ENCODE results near the gene C14orf93.

C14orf93 gene

DNA sequence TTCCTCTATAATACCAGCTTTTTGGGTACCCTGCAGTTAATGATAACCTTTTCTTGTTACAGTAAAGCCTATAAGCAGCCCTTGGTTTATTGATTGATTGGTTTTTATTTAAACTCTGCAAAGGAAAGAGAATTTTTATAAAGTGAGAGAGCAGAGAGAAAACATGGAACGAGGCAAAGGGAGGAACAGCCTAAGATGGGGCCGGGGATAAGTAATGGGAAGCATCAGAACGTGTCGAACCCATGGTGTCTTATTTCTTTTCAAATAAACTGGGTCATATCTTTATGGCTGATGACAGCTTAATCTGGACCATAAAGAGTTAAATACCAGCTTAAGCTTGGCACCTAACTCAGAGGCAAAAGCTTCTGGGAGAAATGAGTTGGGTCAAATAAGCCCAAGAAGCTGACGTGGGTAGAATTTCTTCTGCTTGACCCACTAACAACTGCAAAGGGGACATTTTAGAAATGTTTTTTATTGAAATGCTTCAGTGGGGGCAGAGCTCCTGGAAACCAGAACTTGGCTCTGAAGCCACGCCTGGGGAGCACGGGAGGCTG, 12.0 kb upstream of the C14orf93 start:
- Histone ChIP-seq H3K9me3 (ENCODE audit: control insufficient read depth, insufficient read depth, low read length) (no peaks in the 10 kb centered on the region), H4K20me1 (ENCODE audit: control insufficient read depth, insufficient read depth, low read depth, low read length) (no peaks in the 10 kb centered on the region), H3K27ac (ENCODE audit: low read depth, low read length) (no peak overlapping the region), H3K79me2 (ENCODE audit: control insufficient read depth, low read length) (no peaks in the 10 kb centered on the region), H3K4me2 (ENCODE audit: low read length) (no peak overlapping the region), H3K9me2 (replicated peaks; ENCODE audit: control insufficient read depth, low read length) (no peaks in the 10 kb centered on the region), H3K36me3 (ENCODE audit: control insufficient read depth, low read length) (peaks cover 14% of the 10 kb centered on the region), H3K4me3 (ENCODE audit: low read length) (no peak overlapping the region), H3K4me1 (ENCODE audit: control insufficient read depth, low read length) (no peaks in the 10 kb centered on the region), H3K27me3 (ENCODE audit: control insufficient read depth, low read length) (no peaks in the 10 kb centered on the region), H3F3A (ENCODE audit: control insufficient read depth, insufficient read depth) (peaks cover 3% of the 10 kb centered on the region)
- no peak for TF ChIP-seq EZH2phosphoT487 (IDR thresholded peaks at IDR 0.05; ENCODE audit: borderline replicate concordance, low read length)
- TF ChIP-seq, protein P1, sequence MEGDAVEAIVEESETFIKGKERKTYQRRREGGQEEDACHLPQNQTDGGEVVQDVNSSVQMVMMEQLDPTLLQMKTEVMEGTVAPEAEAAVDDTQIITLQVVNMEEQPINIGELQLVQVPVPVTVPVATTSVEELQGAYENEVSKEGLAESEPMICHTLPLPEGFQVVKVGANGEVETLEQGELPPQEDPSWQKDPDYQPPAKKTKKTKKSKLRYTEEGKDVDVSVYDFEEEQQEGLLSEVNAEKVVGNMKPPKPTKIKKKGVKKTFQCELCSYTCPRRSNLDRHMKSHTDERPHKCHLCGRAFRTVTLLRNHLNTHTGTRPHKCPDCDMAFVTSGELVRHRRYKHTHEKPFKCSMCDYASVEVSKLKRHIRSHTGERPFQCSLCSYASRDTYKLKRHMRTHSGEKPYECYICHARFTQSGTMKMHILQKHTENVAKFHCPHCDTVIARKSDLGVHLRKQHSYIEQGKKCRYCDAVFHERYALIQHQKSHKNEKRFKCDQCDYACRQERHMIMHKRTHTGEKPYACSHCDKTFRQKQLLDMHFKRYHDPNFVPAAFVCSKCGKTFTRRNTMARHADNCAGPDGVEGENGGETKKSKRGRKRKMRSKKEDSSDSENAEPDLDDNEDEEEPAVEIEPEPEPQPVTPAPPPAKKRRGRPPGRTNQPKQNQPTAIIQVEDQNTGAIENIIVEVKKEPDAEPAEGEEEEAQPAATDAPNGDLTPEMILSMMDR (IDR thresholded peaks at IDR 0.05; ENCODE audit: low read depth, low read length, poor library complexity, severe bottlenecking), result no peak

DNA sequence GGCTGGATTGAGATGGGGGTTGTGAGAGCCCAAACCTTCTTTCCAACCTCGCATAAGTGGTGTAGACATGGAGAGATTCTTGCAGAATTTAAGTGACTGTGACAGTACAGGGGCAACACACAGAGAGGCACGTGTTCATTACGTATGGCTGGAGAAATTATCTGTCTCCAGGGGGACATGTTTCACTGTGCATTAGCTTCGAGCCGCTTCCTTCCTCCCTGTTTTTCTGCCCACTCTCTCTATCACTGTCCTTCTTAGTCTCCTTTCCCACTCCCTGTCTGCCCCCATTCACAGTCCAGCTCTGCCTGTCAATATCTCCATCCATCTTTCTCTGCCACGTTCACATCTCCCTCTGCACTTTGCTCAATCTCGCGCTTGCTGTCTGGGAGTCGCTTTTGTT, 11.5 kb upstream of the C14orf93 start:
- no peak overlapping the region for H3K4me3 ChIP-seq (ENCODE audit: low read length)
- peaks cover 3% of the 10 kb centered on the region for H3F3A ChIP-seq (ENCODE audit: control insufficient read depth, insufficient read depth)
- H3K4me1 ChIP-seq (ENCODE audit: control insufficient read depth, low read length), result no peaks in the 10 kb centered on the region
- no peaks in the 10 kb centered on the region for H3K79me2 ChIP-seq (ENCODE audit: control insufficient read depth, low read length)
- no peaks in the 10 kb centered on the region for H4K20me1 ChIP-seq (ENCODE audit: control insufficient read depth, insufficient read depth, low read depth, low read length)
- TF ChIP-seq, protein P1 (IDR thresholded peaks at IDR 0.05; ENCODE audit: low read depth, low read length, poor library complexity, severe bottlenecking), result no peak
- H3K27ac ChIP-seq (ENCODE audit: low read depth, low read length), result no peak overlapping the region
- H3K9me3 ChIP-seq (ENCODE audit: control insufficient read depth, insufficient read depth, low read length), result no peaks in the 10 kb centered on the region
- H3K4me2 ChIP-seq (ENCODE audit: low read length), result no peak overlapping the region
- H3K36me3 ChIP-seq (ENCODE audit: control insufficient read depth, low read length), result peaks cover 13% of the 10 kb centered on the region
- H3K9me2 ChIP-seq (replicated peaks; ENCODE audit: control insufficient read depth, low read length), result no peaks in the 10 kb centered on the region
- no peaks in the 10 kb centered on the region for H3K27me3 ChIP-seq (ENCODE audit: control insufficient read depth, low read length)

DNA sequence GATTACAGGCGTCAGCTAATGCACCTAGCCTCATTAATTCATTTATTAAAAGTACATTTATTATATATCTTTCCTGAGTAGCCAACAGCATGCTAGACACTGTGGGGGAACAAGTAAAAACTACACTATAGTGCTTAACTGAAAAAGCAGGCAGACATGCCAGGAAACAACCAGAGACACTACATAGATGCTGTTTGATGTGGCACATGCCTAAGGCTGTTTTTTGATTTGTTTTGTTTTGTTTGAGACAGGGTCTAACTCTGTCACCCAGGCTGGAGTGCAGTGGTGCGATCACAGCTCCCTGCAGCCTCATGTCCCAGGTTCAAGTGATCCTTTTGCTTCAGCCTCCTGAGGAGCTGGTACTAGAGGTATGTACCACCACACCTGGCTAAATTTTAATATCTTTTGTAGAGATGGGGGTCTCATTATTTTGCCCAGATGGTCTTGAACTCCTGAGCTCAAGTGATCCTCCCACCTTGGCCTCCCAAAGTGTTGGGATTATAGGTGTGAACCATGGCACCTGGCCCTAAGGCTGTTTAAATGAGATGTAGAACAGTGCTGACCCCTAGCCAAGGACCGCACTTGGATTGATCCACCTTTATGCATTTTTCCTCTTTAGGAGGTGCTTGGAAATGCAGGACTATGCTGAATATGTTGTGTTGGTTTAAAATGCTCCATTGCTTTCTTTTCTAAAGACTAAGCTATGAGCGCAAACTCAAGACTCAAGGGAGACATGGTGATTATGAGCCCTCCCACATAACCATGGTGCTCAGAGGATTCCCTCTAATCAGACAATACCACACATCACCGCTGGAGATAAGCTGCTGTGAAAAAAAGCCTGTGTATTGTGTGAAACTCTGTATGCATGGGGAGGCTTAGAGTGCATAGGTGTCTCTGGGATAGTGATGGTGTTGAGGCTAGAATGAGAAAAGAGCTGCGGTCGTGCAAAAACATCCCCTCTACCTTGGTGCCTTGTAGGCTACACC, 10.5 kb upstream of the C14orf93 start:
- peaks cover 3% of the 10 kb centered on the region for H3K36me3 ChIP-seq (ENCODE audit: control insufficient read depth, low read length)
- H3K27ac ChIP-seq (ENCODE audit: low read depth, low read length), result no peak overlapping the region
- H3F3A ChIP-seq (ENCODE audit: control insufficient read depth, insufficient read depth), result peaks cover 3% of the 10 kb centered on the region
- no peak overlapping the region for H3K4me2 ChIP-seq (ENCODE audit: low read length)
- no peaks in the 10 kb centered on the region for H3K27me3 ChIP-seq (ENCODE audit: control insufficient read depth, low read length)
- H3K9me3 ChIP-seq (ENCODE audit: control insufficient read depth, insufficient read depth, low read length), result no peaks in the 10 kb centered on the region
- no peak overlapping the region for H3K4me3 ChIP-seq (ENCODE audit: low read length)
- no peaks in the 10 kb centered on the region for H3K79me2 ChIP-seq (ENCODE audit: control insufficient read depth, low read length)
- no peaks in the 10 kb centered on the region for H3K4me1 ChIP-seq (ENCODE audit: control insufficient read depth, low read length)
- H3K9me2 ChIP-seq (replicated peaks; ENCODE audit: control insufficient read depth, low read length), result no peaks in the 10 kb centered on the region
- H4K20me1 ChIP-seq (ENCODE audit: control insufficient read depth, insufficient read depth, low read depth, low read length), result no peaks in the 10 kb centered on the region
- TF ChIP-seq, protein P1 (IDR thresholded peaks at IDR 0.05; ENCODE audit: low read depth, low read length, poor library complexity, severe bottlenecking), result no peak
- no peak for TF ChIP-seq EZH2phosphoT487 (IDR thresholded peaks at IDR 0.05; ENCODE audit: borderline replicate concordance, low read length)
